ENCODE data around the gene REEP2.

DNA sequence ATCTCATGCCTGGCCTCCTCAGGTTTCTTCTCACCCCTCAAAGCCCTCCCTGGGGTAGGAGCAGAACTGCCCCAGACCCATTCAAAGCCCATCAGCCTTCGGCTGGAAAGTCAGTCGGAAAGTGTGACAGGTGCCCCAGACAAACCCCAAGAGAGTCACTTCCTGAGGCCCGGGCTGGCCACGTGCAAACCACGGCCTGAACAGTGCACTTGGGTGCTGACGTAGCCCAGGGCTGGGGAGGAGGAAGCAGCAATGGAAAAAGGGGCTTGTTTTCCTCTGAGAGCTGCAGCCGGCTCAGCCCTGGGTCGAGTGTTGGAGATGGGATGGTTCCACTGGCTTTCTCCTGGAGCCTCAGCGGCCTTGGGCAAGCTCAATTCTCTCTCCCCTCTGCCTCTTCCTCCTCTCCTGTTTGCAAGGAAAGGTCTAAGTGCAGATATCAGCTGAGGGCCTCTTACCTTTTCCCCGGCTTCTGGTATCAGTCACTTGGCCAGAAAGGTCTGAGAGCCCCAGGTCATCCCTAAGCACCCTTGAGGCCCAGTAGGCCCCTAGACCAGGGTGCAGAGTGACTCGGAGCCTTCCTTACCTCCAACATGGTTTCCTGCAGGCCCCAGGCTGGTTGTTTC lies 20.6 kb downstream of the REEP2 start:
- TF ChIP-seq POLR2A (IDR thresholded peaks at IDR 0.05), result no peak
- TF ChIP-seq, protein P1, sequence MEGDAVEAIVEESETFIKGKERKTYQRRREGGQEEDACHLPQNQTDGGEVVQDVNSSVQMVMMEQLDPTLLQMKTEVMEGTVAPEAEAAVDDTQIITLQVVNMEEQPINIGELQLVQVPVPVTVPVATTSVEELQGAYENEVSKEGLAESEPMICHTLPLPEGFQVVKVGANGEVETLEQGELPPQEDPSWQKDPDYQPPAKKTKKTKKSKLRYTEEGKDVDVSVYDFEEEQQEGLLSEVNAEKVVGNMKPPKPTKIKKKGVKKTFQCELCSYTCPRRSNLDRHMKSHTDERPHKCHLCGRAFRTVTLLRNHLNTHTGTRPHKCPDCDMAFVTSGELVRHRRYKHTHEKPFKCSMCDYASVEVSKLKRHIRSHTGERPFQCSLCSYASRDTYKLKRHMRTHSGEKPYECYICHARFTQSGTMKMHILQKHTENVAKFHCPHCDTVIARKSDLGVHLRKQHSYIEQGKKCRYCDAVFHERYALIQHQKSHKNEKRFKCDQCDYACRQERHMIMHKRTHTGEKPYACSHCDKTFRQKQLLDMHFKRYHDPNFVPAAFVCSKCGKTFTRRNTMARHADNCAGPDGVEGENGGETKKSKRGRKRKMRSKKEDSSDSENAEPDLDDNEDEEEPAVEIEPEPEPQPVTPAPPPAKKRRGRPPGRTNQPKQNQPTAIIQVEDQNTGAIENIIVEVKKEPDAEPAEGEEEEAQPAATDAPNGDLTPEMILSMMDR (IDR thresholded peaks at IDR 0.05 in 4 of 5, conservative IDR thresholded peaks at IDR 0.05 in 1 of 5), result no peak
